ENCODE measurements around the gene OPA1.

GRCh38 chr3:193545304-193545703, 47.7 kb upstream of the OPA1 start:
- TF ChIP-seq CTCF (IDR thresholded peaks at IDR 0.05; ENCODE audit: low read depth, low read length) (no peak), EZH2phosphoT487 (IDR thresholded peaks at IDR 0.05; ENCODE audit: low read depth) (no peak)
